Activated T-cell treated with anti-CD3 and anti-CD28 coated beads, Interleukin-2, amount 50 U/mL, for 48 hours (primary cell): ENCODE measurements around the gene SERAC1.

ENCODE experiments used
- DNase-seq, 2 experiments: peaks; one replicate each; pipeline ENCODE4 v3.0.0-alpha.2; 2020

The SERAC1 gene

DNA sequence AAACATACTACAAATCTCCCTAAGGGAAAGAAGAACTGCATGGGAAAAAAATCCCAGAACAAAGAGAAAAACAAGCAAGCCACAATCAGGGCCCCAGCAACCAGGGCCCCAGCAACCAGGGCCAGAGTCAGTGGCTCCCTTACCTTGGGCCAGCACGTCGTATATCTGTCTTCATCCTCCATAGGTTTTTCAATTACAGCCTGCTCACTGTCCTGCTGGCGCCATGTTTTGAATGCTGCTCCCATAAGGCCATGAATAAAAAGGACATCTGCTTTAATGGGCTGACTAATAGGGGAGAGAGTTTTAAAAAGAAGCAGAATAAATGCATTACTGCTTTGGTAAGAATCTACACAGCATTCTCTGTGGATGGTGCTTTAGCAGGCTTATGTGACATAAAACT, 49.2 kb downstream of the SERAC1 start:
- no peak for DNase-seq

DNA sequence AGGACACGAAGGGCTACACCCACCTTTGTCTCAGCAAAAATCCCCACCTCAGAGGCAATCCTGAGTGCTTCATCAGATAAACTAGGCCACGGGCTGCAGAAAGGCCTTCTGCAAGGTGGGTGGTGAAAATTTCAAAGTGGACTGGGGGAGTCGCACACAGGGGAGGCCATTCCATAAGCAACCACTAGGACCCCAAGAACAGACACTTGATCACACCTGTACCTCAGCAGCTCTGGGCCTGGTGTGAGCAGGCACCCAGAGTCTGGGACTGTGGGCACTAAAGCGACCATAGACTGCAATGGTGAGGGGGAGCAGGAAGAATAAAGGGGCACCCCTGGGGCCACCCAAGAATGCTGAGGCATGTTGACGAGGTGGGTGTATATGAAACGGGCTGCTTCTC, 52.6 kb downstream of the SERAC1 start:
- no peak for DNase-seq

DNA sequence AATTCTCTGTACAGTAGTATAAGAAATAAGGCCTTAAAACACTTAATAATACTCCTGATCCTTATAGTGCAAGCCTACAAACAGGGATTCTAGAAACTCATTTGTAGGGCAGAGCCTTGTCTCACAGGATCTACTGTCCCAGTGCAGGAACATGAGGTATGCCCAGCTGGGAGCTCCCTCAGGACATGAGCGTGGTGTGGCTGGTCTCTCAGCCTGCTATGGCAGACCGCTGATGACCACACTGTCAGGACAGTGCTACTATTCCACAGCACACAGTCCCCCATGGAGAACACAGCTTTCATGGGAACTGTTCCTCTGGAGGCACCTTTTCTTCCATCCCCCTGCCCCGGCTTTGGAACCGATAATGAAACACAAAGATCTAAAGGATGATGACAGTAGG, 53.0 kb downstream of the SERAC1 start:
- DNase-seq = no peak

DNA sequence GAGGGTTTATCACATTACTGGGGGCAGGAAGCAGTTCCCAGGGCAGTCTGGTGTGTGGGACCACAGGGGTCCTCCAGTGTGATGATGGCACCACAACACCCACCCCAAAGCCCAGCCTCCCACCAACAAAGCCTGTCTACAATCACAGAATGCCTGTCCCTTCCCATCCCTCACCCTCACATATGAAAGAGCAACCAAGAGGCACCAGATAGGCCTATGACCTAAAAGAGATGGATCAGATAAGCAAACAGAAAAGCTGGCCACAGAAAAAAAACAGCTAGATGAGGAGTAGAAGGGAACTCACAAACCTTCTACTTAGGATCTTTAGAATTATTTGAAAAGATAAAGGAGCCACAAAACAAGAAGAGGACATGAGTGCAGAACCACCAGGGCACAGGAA, 54.3 kb downstream of the SERAC1 start:
- no peak for DNase-seq

DNA sequence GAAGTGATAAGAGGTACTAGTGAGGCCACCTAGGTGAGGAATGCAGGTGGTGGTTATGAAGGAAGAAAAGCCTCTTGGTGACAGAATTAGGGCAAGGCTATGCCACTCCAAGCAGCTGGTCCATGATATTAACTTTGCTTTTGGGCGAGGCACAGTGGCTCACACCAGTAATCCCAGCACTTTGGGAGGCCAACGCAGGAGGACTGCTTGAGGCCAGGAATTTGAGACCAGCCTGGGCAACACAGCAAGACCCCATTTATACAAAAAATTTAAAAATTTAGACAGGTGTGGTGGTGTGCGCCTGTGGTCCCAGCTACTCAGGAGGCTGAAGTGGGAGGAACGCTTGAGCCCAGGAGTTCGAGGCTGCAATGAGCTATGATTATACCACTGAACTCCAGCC, 56.1 kb downstream of the SERAC1 start:
- DNase-seq = no peak

DNA sequence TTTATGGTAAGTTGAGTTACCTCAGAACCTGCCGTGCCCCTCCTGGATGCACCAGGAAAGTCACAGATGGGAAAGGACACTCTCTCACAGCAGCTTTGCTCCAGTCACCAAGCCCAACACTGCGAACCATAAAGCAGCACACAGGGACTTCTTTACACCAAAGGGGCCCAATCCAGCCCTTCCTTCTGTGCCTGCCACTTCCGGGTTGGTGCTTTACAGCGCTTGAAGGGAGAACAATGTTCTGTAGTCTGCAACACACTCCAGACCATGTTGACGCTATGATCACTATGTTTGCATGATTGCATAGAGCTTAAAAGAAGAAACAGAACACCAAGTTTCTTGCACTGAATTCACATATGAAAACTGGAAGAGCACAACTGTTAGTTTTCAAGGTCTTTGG, 57.1 kb downstream of the SERAC1 start:
- no peak for DNase-seq

DNA sequence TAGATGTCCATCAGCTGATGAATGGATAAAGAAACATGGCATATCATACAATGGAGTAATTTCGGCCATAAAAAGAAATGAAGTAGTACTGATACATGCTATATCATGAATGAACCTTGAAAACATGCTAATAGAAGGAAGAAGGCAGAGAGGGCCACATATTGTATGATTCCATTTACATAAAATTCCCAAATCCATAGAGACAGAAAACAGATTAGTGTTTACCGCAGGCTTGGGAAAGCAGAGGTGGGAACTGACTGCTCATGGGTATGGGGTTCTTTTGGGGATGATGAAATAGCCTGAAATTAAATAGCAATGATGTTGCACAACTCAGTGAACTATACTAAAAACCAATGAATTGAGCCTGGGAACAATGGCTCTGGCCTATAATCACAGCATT, 58.3 kb downstream of the SERAC1 start:
- DNase-seq = no peak

DNA sequence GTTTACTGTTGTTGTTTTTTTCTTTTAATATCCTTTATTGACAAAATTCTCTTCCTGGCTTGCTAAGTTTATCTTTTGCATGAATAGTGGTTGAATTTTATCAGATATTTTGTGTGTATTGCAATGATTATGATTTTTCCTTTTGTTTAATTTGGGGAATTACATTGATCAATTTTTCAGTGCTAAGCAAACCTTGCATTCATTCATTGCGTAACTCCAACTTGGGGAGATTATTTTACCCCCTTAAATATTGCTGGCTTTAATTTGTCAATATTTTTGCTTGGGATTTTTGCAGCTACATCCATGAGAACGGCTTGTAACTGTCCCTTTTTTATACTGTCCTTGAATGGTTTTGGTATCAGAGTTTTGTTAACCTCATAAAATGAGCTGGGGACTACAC, 63.4 kb downstream of the SERAC1 start:
- no peak for DNase-seq

DNA sequence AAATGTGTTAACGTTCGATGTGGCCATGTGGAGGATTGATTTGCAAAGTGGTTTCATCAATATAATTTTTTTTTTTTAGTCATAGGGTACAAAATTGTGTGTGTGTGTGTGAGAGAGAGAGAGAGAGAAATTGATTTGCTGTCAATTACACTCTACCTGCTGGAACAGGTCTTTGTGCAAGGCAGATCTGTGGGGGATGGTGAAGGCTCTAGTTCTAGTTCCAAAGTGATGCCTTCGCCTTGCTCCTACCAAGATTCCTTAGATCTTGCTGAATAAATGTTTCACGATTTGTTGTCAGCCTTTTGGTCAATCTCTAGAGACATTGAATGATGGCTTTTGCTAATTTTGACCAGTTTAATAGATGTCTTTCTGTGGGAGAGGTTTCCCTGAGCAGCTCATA, 64.8 kb downstream of the SERAC1 start:
- no peak for DNase-seq

DNA sequence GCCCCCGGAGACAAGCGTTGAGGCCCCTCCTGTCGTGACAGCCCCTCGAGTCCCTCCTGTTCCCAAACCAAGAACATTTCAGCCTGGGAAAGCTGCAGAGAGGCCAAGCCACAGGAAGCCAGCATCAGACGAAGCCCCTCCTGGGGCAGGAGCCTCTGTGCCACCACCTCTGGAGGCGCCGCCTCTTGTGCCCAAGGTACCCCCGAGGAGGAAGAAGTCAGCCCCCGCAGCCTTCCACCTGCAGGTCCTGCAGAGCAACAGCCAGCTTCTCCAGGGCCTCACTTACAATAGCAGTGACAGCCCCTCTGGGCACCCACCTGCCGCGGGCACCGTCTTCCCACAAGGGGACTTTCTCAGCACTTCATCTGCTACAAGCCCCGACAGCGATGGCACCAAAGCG, 72.4 kb downstream of the SERAC1 start:
- no peak for DNase-seq

DNA sequence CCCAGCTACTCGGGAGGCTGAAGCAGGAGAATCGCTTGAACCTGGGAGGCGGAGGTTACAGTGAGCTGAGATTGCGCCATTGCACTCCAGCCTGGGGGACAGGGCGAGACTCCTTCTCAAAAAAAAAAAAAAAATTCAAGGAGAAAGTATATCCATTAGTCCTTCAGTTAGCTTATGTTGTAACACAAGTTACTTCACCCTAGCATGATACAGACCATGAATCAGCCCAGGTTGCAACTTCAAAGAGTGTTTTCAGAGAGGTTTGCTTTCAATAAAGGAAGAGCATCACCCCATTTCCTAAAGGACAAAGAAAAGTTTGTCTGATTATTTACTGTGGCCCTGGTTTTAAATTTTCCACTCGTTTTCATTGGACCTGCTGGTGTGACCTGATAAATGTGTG, 73.0 kb downstream of the SERAC1 start:
- DNase-seq = no peak

DNA sequence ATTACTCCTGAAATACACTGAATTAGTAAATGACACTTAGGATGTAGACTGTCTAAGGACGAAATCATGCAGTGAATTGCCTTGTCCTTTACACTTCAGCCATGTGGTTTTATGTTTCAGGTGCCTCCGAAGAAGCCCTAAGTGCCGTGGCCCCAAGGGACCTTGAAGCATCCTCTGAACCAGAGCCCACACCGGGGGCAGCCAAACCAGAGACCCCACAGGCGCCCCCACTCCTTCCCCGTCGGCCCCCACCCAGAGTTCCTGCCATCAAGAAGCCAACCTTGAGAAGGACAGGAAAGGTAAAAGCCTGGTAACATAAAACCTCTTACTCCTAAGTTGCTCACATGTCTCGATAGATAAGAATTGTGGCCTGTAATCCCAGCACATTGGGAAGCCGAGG, 75.3 kb downstream of the SERAC1 start:
- DNase-seq = no peak

DNA sequence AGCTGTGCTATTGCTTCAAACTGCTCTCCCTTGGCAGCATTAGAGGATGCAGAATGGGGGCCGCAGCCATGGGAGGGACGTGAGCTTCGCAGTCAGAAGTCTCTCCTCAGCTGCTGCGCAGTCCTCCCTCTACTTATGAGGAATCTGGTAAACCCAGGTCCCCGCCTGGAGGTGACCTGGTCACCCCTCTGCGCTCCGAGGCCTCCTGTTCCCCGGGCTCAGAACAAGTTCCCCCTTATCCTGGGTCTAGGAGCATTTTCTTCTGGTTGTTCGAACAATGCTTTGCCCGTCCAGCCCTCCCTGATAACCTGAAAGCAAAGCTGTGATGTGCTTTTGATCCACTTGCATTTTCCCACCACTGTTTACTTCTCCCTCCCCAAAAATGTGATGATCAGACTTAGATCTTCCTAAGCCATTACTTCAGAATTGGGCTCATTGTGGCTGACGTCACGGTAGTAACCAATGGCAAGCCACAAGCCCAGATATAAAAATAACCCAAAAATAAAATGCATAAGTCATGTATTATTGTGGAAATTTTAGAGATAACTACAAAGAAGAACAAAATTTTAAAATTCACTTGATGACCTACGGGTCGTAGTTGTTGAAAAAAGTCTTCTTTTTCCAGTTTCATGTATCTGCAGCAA, 80.7 kb downstream of the SERAC1 start:
- DNase-seq = no peak

DNA sequence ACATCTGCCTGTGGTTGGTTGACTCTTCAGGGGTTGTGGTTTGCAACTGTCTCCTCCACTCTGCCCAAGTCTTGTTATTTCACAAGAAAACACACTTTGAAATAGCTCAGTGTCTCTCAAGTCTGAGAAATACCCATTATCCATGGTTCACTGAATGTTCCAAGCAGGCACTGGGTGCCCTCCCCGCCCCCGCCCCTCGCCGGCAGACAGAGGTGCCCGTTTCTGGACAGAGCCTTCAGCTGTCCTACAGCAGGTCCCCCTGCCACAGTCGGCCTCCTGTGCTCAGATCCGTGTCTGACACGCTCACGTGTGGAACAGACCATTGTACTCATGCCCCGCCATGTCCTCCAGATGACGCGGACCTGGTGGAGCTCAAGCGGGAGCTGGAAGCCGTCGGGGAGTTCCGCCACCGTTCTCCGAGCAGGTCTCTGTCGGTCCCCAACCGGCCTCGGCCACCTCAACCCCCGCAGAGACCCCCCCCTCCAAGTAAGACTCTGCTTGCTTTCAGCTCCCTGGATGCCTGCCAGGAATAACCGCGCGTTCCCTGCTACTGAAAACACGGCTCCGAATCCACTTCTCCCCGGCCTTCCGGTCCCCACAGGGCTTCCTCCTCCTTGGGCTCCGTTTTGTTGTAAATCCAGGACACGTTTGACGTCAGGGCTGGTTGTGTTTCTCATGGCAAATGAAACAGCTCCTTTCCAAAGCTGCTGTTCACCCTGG, 81.4 kb downstream of the SERAC1 start:
- no peak for DNase-seq

DNA sequence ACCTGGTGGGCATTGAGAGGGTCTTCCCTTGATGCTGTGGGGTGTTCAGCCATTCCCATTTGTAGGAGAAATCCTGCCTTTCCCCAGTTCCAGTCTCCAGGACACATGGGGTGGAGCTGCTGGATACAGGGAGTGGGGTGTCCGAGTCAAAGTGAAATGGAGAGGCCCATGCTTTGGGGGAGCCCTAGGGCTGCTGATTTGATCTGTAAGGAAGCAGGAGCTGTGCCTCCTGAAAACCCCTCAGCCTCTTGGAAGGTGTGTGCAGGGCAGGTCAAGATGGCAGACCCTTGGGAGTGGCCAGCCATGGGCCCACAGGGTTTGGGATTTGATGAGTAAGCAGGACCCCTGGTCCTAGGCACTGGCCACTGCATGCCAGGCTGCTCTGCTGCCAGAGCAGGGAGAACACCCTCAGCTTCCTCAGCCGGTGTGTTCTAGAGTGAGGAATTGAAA, 82.0 kb downstream of the SERAC1 start:
- DNase-seq = no peak

DNA sequence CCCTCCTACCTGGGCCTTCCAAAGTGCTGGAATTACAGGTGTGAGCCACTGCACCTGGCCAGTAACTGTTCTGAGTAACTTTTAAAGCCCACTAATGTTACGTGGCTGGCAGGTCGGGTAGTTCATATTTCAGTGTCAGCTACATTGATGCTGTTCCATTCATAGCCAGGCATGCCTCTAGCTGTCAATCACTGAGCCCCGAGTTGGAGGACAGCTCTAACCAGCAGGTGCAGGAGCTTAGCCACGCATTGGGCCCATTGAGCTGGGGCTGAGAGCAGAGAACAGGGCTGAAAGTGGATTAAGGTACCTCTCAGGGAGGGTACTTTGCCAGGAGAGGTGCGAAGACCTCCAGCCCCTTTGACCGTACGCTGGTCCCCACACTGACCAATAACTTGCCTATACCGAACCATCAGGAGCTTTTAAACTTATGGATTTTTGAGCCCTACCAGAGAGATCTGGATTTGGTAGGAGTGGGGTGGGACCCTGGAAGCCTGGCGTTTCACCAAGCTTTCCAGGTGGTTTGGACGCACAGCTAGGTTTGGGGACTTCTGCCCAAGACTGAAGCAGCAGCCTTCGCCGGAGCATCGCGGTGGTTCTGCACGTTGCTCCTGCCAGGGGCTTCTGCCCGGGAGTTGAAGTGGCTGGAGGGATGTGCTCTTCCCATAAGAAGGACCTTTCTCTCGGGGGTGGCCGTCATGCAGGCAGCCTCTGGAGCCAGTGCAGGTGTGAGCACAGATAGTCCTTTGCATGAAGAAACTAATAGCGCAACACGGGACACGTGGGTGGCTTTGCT, 82.6 kb downstream of the SERAC1 start:
- DNase-seq = no peak

DNA sequence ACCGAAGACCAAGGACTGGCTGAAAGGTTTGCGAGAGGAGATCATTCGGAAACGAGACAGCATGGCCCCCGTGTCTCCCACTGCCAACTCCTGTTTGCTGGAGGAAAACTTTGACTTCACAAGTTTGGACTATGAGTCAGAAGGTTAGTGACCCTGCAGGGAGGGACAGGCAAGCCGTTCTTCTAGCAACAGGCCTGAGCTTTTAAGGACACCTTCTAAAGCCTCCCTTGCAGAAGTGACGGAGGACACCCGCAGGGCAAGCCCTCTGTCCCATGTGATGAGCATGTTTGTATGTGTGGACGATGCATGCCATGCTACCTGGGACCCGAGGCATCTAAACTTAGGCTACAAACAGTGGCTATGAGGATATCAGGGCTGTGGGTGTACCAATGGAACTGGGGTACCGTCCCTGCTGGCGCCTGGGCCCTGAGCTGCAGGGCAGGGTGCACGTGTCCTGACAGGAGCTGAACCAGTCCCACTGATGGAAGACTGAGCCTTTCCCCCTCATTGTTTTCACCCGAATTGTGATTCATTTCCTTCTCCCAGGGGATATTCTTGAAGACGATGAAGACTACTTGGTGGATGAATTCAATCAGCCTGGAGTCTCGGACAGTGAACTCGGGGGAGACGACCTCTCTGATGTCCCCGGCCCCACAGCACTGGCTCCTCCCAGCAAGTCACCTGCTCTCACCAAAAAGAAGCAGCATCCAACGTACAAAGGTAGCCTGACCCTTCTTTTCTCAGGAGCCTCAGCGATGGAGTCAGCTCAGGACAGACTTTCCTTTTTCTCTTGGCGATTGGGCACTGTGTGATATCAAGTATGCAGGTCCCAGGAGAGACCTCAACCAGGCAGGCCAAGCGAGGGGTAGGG, 84.4 kb downstream of the SERAC1 start:
- no peak for DNase-seq

DNA sequence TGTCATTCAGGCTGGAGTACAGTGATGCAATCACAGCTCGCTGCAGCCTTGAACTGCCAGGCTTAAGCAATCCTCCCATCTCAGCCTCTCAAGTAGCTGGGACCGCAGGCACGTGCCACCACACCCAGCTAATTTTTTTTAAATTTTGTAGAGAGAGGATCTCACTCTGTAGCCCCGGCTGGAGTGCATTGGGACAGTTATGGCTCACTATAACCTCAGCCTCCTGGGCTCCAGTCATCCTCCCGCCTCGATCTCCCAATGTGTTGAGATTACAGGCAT, 86.5 kb downstream of the SERAC1 start:
- no peak for DNase-seq

DNA sequence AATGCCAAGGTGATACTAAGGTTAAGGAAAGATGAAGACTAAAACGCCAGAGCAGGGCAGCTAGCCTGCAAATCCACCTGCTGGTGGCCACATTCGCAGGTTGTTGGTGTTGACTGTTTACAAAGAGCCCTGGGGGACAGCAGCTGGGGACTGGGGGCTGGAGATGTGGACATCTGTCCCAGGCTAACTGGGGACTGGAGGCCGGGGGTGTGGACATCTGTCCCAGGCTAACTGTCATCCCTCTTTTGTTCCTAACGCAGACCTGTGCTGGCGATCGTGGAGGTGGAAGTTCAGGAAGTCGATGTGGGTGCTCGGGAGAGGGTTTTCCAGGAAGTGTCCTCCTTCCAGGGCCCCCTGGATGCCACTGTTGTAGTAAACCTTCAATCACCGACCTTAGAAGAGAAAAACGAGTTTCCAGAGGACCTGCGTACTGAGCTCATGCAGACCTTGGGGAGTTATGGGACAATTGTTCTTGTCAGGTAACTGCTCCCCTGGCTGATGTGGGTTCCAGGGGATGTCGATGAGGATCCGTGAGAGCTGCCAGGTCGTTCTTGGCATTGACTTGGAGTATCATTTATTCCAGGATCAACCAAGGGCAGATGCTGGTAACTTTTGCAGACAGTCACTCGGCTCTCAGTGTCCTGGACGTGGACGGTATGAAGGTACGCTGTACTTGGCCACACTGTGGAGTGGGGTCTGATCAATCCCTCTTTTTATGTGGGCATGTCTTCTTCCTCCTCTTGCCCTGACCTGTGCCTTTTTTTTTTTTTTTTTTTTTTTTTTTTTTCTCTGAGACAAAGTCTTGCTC, 87.0 kb downstream of the SERAC1 start:
- no peak for DNase-seq

DNA sequence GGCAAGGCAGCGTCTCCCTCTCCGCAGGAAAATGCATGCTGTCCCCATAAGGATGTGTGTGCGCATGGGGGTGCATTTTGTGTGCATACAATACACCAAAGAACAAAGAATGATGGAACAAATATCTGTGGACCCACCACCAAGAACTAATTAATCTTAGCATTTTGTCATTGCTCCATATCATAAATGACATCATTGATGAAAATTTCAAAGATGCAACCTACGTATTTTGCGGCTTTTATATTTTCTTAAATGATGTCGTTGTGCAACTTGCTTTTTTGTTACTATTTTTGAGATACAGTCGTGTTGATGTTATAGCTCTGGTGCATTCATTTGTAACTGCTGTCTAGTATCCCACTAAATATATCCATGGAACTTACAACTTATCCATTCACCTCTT, 89.7 kb downstream of the SERAC1 start:
- DNase-seq = no peak

DNA sequence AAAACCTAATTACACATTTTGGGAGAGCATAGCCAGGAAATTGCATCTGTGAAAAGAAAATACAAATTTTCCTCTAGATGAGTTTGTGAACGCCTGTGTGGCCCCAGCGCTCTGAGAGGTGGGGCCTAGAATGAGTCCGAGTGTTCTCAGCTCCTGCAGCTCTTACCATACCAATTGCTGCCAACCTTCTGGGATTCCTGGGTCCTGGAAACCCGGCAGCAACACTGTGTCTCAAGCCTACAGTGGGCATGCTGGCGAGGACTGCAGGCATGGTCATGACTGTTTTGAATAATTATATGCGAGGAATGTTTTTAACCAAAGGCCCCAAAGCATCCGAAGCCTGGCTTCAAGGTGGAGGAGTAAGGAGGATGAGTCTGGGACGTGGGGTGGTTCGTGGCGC, 90.4 kb downstream of the SERAC1 start:
- no peak for DNase-seq

DNA sequence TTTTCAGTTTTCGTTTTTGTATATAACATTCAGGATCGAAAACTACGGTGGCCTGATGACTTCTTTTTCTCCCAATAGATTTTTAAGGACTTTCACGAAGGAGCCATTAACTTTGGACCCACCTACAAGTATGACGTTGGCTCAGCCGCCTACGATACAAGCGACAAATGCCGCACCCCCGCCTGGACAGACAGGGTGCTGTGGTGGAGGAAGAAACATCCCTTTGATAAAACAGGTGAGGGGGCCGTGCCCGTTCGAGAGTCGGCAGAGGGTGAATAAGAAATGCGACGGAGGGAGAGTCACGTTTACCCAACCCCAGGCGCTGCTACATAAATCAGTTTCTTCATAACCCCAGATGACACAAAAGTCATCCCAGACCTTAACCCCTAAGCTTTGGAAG, 91.5 kb downstream of the SERAC1 start:
- no peak for DNase-seq

DNA sequence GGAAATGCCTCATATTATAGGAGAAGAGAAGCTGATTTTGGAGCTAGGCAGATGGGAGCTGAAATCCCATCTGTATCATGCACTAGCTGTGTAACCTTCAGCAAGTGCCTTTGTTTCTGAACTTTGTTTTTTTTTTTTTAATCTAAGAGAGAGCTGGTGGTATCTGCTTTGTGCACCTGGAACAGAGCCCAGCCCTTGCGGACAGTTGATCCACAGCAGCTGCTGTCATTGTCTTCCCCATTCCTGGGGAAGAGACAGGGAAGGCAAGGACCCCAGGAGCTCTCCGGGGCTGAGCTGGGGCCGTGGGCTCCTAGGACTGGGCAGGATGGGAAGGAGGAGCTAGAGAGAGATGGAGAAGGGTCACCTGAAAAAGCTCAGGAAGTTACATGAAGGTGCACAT, 94.3 kb downstream of the SERAC1 start:
- no peak for DNase-seq
